GM18502 (cell line): ENCODE data around the gene CCDC106.

ENCODE experiments used
- ATAC-seq: cut with Tn5 transposase; IDR thresholded peaks from one replicate; pipeline ENCODE4 v1.9.1; 2021; ENCODE audit warnings: mild to moderate bottlenecking; ENCODE audit not compliant: unreplicated experiment, poor library complexity

CCDC106 gene

DNA sequence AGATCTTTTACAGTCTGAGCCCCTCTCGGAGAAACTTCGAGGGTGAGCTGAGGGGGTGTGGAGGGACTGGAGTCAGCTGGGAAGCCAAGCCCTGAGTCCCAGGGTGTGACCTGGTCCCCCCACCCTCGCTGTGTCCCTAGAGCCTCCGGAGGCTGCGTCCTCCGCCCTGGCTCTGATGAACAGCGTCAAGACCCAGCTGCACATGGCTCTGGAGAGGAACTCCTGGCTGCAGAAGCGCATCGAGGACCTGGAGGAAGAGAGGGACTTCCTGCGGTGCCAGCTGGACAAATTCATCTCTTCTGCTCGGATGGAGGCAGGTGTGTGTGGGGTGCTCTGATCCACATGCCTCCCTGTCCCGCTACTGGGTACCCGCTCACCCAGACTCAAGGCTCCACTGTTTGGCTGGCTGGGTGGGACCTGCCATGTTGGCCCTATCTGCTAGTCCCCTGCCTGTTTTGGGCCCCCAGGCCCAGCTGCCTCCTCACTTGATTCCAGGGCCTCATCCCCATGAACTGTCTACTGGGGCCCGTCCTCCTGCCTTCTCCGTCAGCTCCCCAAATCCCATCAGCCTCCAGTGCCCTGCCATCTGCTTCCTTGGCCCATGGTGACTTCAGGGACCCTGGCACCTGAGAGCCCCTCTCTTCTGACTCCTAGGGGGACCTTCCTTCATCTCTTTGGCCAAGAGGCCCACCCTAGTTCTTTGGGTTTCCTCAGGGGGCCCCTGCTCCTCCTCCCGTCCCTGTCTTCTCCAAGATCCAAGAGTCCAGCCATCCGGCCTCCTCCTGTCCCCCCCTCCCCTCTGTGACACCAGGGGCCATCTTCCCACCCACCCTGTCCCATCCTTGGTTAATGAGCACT, 1.5 kb downstream of the CCDC106 start:
- ATAC-seq: no peak

DNA sequence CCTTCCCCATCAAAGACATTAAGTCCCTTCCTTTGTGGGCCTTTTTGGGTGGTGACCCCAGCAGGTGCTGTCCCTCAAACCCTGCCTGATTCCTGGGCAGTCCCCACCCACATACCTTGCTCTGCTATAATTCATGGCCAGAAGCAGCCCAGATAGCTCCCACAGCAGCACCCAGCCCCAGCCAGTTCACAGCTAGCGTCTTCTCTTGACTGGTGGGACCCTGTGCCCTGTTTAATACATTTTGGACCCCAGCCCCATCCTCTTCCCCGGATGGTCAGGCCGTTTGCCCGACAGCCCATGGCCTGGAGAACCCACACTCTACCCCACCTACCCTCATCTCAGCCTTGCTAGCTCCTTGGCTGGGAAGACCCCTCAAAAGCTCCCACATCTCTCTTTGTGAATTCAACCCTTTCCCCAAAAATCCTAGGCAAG, 2.1 kb downstream of the CCDC106 start:
- ATAC-seq: no peak

DNA sequence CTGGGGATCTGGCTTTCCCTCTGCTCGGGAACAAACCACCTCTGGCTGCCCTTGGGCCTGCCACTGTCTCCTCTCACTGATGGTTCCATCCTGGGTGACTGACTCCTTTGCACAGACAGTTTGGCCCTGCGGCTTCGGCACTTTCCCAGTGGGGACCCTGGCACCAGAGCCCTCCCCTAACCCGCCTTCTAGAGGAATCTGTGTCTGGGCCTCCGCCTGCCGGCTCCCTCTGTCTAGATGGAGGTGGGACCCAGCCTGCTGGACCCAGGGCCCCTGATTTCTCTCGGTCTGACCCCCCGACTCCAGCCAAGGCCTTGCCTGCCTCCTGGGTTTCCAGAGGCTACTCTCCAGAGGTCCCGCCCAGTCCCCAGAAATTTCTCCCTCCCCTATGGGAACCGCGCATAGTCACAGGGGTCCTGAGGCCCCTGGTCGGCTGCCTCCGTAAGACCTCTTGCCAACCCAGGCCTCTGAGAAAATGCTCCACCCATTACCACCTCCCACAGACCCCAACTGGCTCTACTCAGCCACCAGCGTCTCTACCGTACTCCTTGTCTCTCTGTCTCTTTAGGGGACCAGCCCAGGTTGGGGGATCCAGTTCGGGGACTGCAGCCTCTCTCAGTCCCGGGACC, 2.7 kb downstream of the CCDC106 start:
- ATAC-seq: no peak

DNA sequence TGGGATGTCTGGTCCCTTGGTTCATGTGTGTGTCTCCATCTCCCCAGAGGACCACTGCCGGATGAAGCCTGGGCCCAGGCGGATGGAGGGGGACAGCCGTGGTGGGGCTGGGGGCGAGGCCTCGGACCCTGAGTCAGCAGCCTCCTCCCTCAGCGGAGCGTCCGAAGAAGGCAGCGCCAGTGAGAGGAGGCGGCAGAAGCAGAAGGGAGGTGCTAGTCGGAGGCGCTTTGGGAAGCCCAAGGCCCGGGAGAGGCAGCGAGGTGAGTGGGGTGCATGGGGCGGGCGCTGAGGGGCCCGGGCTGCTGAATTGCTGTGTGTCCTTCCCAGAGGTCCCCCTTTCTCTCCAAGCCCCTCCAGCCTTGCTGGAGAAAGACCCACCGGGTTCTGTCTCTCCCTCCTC, 3.2 kb downstream of the CCDC106 start:
- no peak for ATAC-seq

DNA sequence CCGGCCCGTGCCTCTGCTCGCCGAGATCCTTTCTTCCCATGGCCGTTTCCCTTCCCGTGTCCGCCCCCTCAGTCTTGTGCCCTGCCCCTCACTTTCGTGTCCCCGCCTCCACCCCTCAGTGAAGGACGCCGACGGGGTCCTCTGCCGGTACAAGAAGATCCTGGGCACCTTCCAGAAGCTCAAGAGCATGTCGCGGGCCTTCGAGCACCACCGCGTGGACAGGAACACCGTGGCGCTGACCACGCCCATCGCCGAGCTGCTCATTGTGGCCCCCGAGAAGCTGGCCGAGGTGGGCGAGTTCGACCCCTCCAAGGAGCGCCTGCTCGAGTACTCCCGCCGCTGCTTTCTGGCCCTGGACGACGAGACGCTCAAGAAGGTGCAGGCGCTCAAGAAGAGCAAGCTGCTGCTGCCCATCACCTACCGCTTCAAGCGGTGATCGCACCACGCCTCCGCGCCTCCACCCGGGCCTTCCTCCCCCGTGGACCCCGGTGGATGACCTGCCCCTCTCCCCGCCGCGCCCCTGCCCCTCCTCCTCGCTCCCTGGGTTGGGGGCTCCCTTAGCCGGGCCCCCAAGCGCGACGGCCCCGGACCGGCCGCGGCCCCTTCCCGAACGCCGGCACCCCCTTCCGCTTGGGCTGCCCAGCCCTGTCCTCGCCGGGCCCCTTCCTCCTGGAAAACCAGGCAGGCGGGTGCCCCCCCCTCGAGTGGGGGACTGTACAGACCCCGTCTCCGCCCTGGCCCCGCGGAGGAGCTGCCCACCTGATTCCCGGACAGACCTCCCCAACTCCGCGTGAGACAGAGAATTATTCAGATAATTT, 4.5 kb downstream of the CCDC106 start:
- no peak for ATAC-seq

DNA sequence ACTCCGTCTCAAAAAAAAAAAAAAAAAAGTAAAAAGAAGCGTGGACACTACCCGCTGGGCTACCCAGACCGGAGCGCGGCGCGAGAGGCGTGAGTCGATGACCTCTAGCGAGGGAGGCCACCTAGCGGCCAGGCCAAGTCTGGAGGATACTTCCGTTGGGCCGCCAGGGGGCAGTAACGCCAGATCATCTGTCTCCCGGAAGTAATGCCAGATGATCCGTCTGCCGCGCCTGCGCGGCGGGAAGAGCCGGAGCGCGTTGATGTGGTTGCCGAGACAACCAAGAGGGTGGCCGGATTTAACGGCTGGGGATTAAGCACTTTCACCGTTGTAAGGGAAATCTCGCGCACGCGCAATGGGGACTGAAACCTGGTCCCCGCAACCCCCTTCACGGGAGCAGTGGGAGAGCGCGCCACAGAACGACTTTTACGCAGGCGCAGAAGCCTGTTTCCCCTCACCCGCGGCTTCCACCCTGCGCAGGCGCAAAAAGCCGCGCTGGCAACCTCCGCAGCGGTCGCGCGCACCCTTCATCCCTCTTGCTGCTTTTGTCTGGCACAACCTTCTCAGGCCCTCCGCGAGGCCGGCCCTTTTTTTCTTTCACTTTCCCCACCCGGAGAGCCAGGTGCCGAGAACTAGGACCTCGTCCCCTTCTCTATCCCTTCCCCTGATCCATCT, 5.8 kb downstream of the CCDC106 start:
- peak; percentile 43 for ATAC-seq

DNA sequence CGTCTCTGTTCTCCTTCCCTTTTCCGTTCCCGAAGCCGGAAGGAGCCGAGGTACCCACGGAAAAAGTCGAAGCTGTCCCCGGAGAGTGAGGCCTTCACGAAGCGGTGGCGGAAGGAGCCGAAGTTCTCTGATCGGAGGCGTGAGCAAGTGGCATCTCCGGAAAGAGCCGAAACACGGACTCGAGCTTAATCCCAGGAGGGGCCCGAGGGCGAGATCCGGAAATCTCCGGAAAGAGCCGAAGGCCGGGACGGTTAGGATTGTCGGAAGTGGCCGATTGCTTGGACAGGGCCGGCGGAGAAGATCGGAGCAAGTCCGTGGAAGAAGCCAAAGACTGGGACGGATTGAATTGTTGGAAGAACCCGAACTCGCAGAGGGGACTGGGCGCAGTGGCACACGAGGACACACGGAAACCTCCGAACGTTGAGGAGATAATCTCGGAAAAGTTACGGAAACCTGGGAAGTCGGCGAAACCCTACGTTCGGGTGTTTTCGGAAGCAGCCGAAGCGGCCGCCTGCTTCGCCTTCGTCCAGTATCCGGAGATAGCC, 6.4 kb downstream of the CCDC106 start:
- ATAC-seq: peak; percentile 57

DNA sequence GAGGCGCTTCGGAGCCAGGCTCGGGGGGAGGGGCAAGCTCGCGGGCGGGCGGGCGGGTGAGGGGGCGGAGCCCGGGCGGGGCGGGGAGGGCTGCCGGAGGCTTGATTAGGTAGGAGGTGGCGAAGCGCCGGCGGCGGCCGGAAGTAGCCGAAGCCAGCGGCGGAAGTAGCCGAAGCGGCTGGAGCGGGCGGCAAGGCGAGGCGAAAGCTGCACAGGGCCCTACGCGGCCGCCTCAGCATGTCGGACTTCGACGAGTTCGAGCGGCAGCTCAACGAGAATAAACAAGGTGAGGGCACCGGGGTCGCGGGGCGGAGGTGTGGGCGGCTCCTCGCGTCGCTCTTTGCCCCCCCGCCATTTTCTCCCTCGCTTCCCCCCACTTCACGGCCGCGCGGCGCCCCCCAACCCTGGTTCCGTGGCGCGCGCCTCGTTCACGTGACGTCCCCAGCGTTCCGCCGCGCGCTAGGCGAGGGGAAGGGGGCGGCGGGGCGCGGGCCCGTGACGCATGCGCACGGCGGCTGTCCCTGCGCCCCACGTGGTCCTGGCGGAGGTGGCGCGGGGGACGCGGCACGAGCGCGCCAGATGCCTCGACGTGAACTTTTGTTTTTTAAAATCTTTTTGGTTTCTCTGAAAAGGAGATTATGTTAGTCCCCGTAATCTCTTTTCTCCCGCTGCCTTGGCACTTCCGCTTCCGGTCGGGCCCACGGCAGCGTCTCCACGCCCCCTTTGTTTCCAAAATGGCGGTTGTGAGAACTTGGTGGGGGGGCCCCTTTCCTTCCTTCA, 7.0 kb downstream of the CCDC106 start, which contains the start of gene U2AF2:
U2AF2 (plus strand) TSS at position 168 of the 780 bp plus-strand sequence; CDS start at position 238, 70 bp downstream.
- peak; percentile 42 for ATAC-seq

DNA sequence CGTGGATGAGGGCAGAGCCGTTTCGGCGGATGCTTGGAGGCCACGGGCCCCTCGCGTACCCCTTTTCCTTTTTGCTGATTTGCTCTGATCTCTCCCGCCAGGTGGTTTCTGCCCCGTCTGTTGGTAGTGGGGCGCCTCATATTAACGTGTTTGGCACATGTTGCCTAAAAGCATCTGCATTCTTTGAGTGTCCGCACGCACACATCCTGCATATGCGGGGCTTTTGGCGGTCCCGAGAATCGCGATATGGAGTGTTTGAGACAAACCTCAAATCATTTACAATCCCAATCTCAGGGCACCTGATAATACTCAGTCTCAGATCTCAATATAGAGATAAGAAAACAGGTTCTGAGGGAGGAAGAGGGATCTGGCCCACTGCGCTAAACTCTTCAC, 7.6 kb downstream of the CCDC106 start:
- no peak for ATAC-seq

DNA sequence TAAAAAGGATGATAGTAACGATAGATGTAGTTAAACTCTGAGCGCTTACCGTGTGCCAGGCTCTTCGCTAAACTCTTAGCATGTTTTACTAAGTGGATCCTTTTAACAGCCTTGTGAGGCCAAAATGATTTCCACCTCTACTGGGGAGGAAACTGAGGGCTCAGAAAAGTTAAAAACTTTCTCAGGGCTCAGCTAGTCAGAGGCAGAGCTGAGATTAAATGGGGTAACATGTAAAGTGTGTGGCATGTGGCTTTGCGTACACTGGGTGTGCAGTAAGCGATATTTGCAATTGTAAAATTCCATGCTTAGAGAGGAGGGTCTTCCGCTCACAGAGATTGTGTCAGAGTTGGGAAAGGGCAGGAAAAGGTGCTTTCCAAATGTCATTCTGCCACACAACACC, 8.5 kb downstream of the CCDC106 start:
- ATAC-seq: no peak

DNA sequence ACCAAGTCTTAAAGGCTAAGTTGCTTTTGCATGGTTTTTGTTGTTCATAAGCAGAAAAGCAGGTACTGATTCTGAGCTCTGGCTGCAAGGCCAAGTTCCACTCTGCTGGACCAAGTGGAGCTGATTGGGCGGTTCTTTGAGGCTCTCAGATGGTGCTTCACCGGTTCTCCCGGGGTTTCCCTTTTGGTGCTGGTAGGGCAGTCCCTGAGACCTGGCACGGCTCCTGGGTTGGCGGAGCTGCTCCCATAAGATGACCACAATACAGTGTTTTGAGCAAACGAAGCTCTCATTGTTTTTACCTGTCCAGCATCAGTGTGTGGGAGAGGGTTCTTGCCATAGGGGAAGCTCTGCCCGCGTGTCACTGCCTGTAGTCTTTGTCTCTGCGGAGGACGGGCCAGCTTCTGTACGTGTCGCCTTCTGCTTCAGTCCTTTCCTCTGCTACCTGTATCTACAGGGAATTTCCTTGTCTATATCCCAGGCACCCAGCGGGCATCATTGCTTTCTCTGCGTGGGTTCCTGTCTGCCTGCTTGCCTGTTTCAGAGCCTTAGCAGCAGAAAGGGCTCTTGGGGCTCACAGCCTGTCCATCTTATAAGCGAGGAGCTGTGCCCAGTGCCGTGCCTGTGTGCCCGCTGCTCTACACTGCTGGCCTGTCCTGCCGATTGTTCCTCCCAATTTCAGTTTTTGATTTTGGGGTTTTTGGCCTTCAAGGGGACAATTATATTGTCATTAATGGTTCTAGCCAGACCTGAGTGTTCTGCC, 9.2 kb downstream of the CCDC106 start:
- ATAC-seq: no peak

DNA sequence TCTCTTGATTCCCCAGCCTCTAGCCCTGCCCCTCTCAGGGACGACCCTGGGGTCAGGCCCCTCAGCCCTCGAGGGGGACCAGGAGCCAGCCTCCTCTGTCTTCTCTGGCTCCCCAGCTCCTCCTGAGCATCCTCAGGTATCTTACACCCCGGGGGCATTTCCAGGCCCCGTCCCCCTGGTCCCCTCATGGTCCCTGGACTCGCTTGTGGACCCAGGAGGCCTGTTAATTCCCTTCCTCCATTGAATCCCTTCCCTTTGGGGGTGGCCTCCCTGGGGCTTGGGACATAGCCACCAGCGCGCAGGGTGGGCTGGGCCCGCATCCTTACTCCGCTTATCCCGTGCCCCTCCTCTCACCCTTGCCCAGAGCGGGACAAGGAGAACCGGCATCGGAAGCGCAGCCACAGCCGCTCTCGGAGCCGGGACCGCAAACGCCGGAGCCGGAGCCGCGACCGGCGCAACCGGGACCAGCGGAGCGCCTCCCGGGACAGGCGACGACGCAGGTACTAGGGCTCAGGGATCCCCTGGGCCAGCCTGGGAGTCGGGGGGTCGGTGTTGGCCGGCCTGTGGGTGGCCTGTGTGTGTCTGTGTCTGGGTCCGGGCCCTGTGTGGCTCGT, 10.9 kb downstream of the CCDC106 start:
- ATAC-seq: no peak

DNA sequence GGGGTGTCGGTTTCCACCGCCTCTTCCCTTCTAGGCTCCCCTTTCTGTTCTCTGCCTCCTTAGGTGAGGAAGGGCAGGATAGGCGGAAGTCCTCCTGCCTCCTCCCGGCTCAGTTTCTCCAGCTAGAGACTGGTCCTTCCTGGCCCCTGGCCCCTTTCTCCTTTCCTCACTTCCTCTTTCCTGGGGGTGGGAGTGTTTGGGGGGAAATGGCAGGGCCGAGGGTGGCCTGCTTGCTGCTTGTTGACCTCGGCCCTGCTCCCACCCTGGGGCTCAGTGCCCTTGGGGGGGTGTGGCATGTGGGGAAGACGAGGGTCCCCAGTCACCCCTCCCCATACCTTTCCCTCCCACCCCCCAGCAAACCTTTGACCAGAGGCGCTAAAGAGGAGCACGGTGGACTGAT, 11.8 kb downstream of the CCDC106 start:
- ATAC-seq: no peak

DNA sequence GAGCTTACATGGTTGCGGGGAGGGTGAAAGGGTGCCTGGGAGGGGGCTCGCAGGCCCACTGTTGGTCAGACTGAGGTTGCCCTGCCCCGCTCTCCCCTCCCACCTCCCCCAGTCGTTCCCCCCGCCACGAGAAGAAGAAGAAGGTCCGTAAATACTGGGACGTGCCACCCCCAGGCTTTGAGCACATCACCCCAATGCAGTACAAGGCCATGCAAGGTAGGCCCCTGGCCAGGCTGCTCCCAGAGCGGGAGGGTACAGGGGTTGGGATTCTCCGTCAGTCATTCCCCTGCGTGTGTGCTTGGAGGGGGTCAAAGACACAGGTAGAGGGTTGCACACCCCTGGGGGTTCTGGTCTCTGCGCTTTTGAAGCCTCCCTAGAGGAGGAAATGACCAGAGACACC, 12.4 kb downstream of the CCDC106 start:
- ATAC-seq: no peak

DNA sequence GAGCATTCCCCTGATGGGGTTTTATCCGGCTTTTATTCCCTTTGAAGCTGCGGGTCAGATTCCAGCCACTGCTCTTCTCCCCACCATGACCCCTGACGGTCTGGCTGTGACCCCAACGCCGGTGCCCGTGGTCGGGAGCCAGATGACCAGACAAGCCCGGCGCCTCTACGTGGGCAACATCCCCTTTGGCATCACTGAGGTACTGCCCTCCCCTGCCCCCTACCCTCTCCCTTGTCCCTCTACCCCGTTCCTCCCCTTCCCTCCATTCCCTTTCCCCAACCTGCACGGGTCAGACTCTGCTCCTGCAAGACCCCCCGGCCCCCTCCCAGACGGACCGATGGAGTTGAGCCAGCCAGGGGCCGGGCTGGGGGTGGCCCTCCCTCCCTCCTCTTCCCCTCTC, 13.0 kb downstream of the CCDC106 start:
- no peak for ATAC-seq

DNA sequence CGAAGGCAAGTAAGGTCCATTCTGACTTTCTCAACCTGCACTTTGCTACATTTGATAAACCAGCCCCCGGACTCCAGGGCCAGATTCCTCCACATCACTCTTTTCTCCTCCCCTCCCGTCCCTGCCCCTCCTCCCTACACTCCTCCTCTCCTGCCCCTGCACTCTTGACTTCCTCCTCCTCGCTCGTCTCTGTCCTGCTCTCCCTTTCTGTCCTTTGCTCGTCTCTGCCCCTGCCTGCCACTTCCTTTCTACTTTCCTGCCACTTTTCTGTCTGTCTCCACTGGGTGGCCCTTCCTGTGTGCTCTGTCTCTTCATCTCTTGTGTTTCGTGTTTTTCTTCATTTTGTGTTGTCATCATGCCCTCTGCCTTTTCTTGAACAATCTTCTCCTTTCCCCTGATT, 13.8 kb downstream of the CCDC106 start:
- no peak for ATAC-seq

DNA sequence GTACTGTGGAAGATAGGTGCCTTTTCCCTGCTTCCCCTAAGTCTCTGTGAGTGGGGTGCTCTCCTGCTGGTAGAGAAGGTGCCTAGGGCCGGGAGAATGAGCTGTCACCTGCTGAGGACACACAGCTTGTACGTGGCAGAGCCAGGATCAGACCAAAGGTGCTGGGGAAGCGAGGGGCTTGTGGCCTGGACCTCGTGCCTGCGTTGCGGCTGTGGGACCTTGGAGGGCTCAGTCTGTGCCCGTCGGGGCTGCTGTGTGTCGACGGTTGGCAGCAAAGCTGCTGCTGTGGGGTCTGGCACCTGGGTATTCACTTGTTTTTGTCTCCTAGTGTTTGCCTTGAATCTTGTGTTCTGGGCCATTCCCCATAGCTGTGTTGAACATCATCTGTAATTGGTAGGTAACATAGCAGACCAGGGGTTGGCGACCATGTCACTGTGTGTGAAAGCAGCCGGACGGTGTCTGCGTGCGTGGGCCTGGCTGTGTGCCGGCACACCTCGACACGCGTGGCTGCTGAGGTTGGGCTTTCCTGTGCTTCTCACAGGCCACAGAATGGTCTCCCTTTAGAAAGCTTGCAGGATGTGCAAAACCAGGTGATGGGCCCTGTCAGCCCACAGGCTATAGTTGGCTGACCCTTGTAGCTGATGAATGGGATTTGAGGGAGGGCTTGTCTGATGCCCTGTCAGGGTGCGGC, 16.0 kb downstream of the CCDC106 start:
- ATAC-seq: no peak
